Measurements from ENCODE around the gene KRT6B.

The KRT6B gene

GRCh38 chr12:52404951-52405350 lies 47.0 kb downstream of the KRT6B start:
- Histone ChIP-seq H3K79me2 (ENCODE audit: control insufficient read depth, insufficient read depth, low read length) (no peaks in the 10 kb centered on the region), H2BK15ac (replicated peaks; ENCODE audit: low read depth) (no peak overlapping the region), H3K27ac (ENCODE audit: low read depth, low read length) (no peak overlapping the region), H3K4me1 (ENCODE audit: control insufficient read depth, low read depth, low read length) (no peaks in the 10 kb centered on the region), H3K36me3 (ENCODE audit: control insufficient read depth, insufficient read depth, low read length) (no peaks in the 10 kb centered on the region), H3K4me3 (ENCODE audit: low read length) (no peak overlapping the region), H3K9ac (ENCODE audit: low read length) (no peak overlapping the region), H3K4me2 (ENCODE audit: low read length) (no peak overlapping the region), H3K23ac (ENCODE audit: low read length) (no peak overlapping the region), H3K79me1 (ENCODE audit: low read length) (no peaks in the 10 kb centered on the region), H3K56ac (ENCODE audit: low read length) (no peak overlapping the region), H4K8ac (ENCODE audit: low read depth, low read length) (no peak overlapping the region), H4K5ac (ENCODE audit: low read length) (no peak overlapping the region), H3K27me3 (ENCODE audit: insufficient read depth, low read length, poor library complexity) (no peaks in the 10 kb centered on the region), H2BK5ac (ENCODE audit: low read length) (no peak overlapping the region), H2BK120ac (ENCODE audit: low read depth, low read length) (no peak overlapping the region), H2AK5ac (ENCODE audit: low read length) (no peak overlapping the region), H3K4ac (ENCODE audit: low read depth, low read length) (no peak overlapping the region), H3K18ac (ENCODE audit: low read length) (no peak overlapping the region)
- no CpG with 5 or more reads among the region's 3 CpGs for WGBS (ENCODE audit: extremely low coverage, insufficient coverage, low lambda C conversion rate)
- no peak for DNase-seq

GRCh38 chr12:52403561-52403960 lies 48.4 kb downstream of the KRT6B start:
- DNase-seq = no peak
- H3K79me2 ChIP-seq (ENCODE audit: control insufficient read depth, insufficient read depth, low read length) = no peaks in the 10 kb centered on the region
- H3K27me3 ChIP-seq (ENCODE audit: insufficient read depth, low read length, poor library complexity) = no peaks in the 10 kb centered on the region
- H3K4me2 ChIP-seq (ENCODE audit: low read length) = no peak overlapping the region
- H2BK15ac ChIP-seq (replicated peaks; ENCODE audit: low read depth) = no peak overlapping the region
- no peak overlapping the region for H2AK5ac ChIP-seq (ENCODE audit: low read length)
- no peaks in the 10 kb centered on the region for H3K4me1 ChIP-seq (ENCODE audit: control insufficient read depth, low read depth, low read length)
- no peak overlapping the region for H3K23ac ChIP-seq (ENCODE audit: low read length)
- H3K4ac ChIP-seq (ENCODE audit: low read depth, low read length) = no peak overlapping the region
- H3K4me3 ChIP-seq (ENCODE audit: low read length) = no peak overlapping the region
- no CpG with 5 or more reads among the region's 9 CpGs for WGBS (ENCODE audit: extremely low coverage, insufficient coverage, low lambda C conversion rate)
- H4K8ac ChIP-seq (ENCODE audit: low read depth, low read length) = no peak overlapping the region
- H3K9ac ChIP-seq (ENCODE audit: low read length) = no peak overlapping the region
- no peak overlapping the region for H4K5ac ChIP-seq (ENCODE audit: low read length)
- H3K56ac ChIP-seq (ENCODE audit: low read length) = no peak overlapping the region
- H3K27ac ChIP-seq (ENCODE audit: low read depth, low read length) = no peak overlapping the region
- H2BK5ac ChIP-seq (ENCODE audit: low read length) = no peak overlapping the region
- H3K18ac ChIP-seq (ENCODE audit: low read length) = no peak overlapping the region
- H2BK120ac ChIP-seq (ENCODE audit: low read depth, low read length) = no peak overlapping the region
- H3K79me1 ChIP-seq (ENCODE audit: low read length) = no peaks in the 10 kb centered on the region
- H3K36me3 ChIP-seq (ENCODE audit: control insufficient read depth, insufficient read depth, low read length) = no peaks in the 10 kb centered on the region

- no peak overlapping the region for H4K5ac ChIP-seq (ENCODE audit: low read length)
- no peak overlapping the region for H4K8ac ChIP-seq (ENCODE audit: low read depth, low read length)
- H3K4me2 ChIP-seq (ENCODE audit: low read length) = no peak overlapping the region
- H3K18ac ChIP-seq (ENCODE audit: low read length) = no peak overlapping the region
- no peaks in the 10 kb centered on the region for H3K79me2 ChIP-seq (ENCODE audit: control insufficient read depth, insufficient read depth, low read length)
- H3K4ac ChIP-seq (ENCODE audit: low read depth, low read length) = no peak overlapping the region
- DNase-seq = peak; percentile 54
- no peak overlapping the region for H2BK5ac ChIP-seq (ENCODE audit: low read length)
- H2AK5ac ChIP-seq (ENCODE audit: low read length) = no peak overlapping the region
- no peak overlapping the region for H2BK15ac ChIP-seq (replicated peaks; ENCODE audit: low read depth)
- H3K36me3 ChIP-seq (ENCODE audit: control insufficient read depth, insufficient read depth, low read length) = no peaks in the 10 kb centered on the region
- no CpG with 5 or more reads among the region's 3 CpGs for WGBS (ENCODE audit: extremely low coverage, insufficient coverage, low lambda C conversion rate)
- H3K9ac ChIP-seq (ENCODE audit: low read length) = no peak overlapping the region
- no peaks in the 10 kb centered on the region for H3K27me3 ChIP-seq (ENCODE audit: insufficient read depth, low read length, poor library complexity)
- no peak overlapping the region for H2BK120ac ChIP-seq (ENCODE audit: low read depth, low read length)
- no peaks in the 10 kb centered on the region for H3K79me1 ChIP-seq (ENCODE audit: low read length)
- no peak overlapping the region for H3K23ac ChIP-seq (ENCODE audit: low read length)
- H3K4me3 ChIP-seq (ENCODE audit: low read length) = no peak overlapping the region
- H3K4me1 ChIP-seq (ENCODE audit: control insufficient read depth, low read depth, low read length) = no peaks in the 10 kb centered on the region
- no peak overlapping the region for H3K56ac ChIP-seq (ENCODE audit: low read length)
- no peak overlapping the region for H3K27ac ChIP-seq (ENCODE audit: low read depth, low read length)
Measured at GRCh38 chr12:52402873-52403540, 48.9 kb downstream of the KRT6B start.

- Histone ChIP-seq H3K9ac (ENCODE audit: low read length) (no peak overlapping the region), H3K4me3 (ENCODE audit: low read length) (no peak overlapping the region), H3K27me3 (ENCODE audit: insufficient read depth, low read length, poor library complexity) (no peaks in the 10 kb centered on the region), H2BK15ac (replicated peaks; ENCODE audit: low read depth) (no peak overlapping the region), H4K8ac (ENCODE audit: low read depth, low read length) (no peak overlapping the region), H3K27ac (ENCODE audit: low read depth, low read length) (no peak overlapping the region), H3K18ac (ENCODE audit: low read length) (no peak overlapping the region), H3K4ac (ENCODE audit: low read depth, low read length) (no peak overlapping the region), H3K56ac (ENCODE audit: low read length) (no peak overlapping the region), H2BK120ac (ENCODE audit: low read depth, low read length) (no peak overlapping the region), H4K5ac (ENCODE audit: low read length) (no peak overlapping the region), H3K4me2 (ENCODE audit: low read length) (no peak overlapping the region), H3K79me1 (ENCODE audit: low read length) (no peaks in the 10 kb centered on the region), H3K4me1 (ENCODE audit: control insufficient read depth, low read depth, low read length) (no peaks in the 10 kb centered on the region), H3K36me3 (ENCODE audit: control insufficient read depth, insufficient read depth, low read length) (no peaks in the 10 kb centered on the region), H2AK5ac (ENCODE audit: low read length) (no peak overlapping the region), H3K23ac (ENCODE audit: low read length) (no peak overlapping the region), H2BK5ac (ENCODE audit: low read length) (no peak overlapping the region), H3K79me2 (ENCODE audit: control insufficient read depth, insufficient read depth, low read length) (no peaks in the 10 kb centered on the region)
- no peak for DNase-seq
- WGBS (ENCODE audit: extremely low coverage, insufficient coverage, low lambda C conversion rate) = no CpG with 5 or more reads among the region's 2 CpGs
Measured at GRCh38 chr12:52402377-52402776, 49.6 kb downstream of the KRT6B start.

DNA sequence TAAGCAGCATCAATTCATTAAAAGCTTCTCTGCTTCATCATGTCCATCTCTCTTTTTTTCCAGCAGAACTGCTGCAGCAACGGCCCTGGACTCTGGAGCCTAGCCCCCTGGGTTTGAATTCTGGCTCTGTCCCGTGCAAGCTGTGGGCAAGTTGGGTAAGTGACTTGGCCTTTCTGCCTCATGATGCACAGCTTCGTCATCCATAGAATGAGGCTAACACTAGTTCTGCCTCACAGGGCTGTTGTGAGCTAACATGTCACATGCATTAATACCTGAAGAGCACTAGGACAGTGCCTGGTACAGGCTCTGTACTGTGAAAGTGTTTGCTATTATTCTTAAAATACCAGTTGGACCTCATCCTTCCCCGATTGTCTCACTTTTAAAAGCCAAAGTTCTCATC lies 50.0 kb downstream of the KRT6B start:
- Histone ChIP-seq H3K79me1 (ENCODE audit: low read length) (no peaks in the 10 kb centered on the region), H3K4ac (ENCODE audit: low read depth, low read length) (no peak overlapping the region), H4K8ac (ENCODE audit: low read depth, low read length) (no peak overlapping the region), H3K56ac (ENCODE audit: low read length) (no peak overlapping the region), H2BK5ac (ENCODE audit: low read length) (no peak overlapping the region), H3K4me2 (ENCODE audit: low read length) (no peak overlapping the region), H3K23ac (ENCODE audit: low read length) (no peak overlapping the region), H3K4me3 (ENCODE audit: low read length) (no peak overlapping the region), H3K18ac (ENCODE audit: low read length) (no peak overlapping the region), H3K9ac (ENCODE audit: low read length) (no peak overlapping the region), H3K27ac (ENCODE audit: low read depth, low read length) (no peak overlapping the region), H2BK120ac (ENCODE audit: low read depth, low read length) (no peak overlapping the region), H3K36me3 (ENCODE audit: control insufficient read depth, insufficient read depth, low read length) (no peaks in the 10 kb centered on the region), H3K4me1 (ENCODE audit: control insufficient read depth, low read depth, low read length) (no peaks in the 10 kb centered on the region), H3K79me2 (ENCODE audit: control insufficient read depth, insufficient read depth, low read length) (no peaks in the 10 kb centered on the region), H2AK5ac (ENCODE audit: low read length) (no peak overlapping the region), H4K5ac (ENCODE audit: low read length) (no peak overlapping the region), H3K27me3 (ENCODE audit: insufficient read depth, low read length, poor library complexity) (no peaks in the 10 kb centered on the region), H2BK15ac (replicated peaks; ENCODE audit: low read depth) (no peak overlapping the region)
- WGBS (ENCODE audit: extremely low coverage, insufficient coverage, low lambda C conversion rate) = no CpG with 5 or more reads among the region's 4 CpGs
- no peak for DNase-seq

DNA sequence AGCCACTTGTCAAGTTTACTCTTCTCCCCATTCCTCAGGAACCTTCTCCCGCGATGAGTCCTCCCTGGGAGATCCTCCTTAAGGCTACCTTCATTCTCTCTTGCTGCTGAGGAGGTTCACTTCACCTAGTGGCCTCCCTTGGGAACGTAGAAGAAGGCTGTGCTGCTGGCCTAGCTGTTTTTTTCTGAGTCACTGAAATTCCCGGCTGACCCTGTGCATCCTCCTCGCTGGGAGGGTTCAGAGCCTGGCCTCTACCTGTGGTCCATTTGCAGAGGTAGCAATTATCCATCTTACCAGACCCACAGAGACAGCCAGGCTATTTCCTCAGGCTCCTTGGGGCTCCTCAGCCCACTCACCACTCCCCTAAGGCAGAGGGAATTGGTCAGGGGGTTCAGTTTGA lies 50.4 kb downstream of the KRT6B start:
- no peak overlapping the region for H3K18ac ChIP-seq (ENCODE audit: low read length)
- no peak overlapping the region for H3K23ac ChIP-seq (ENCODE audit: low read length)
- WGBS (ENCODE audit: extremely low coverage, insufficient coverage, low lambda C conversion rate) = no CpG with 5 or more reads among the region's 5 CpGs

More for the DNA sequence above, 50.4 kb downstream of the KRT6B start:
- H2BK5ac ChIP-seq (ENCODE audit: low read length) = no peak overlapping the region
- no peak overlapping the region for H2AK5ac ChIP-seq (ENCODE audit: low read length)
- no peaks in the 10 kb centered on the region for H3K79me2 ChIP-seq (ENCODE audit: control insufficient read depth, insufficient read depth, low read length)
- no peak overlapping the region for H4K8ac ChIP-seq (ENCODE audit: low read depth, low read length)
- peak; percentile 5 for DNase-seq
- no peaks in the 10 kb centered on the region for H3K4me1 ChIP-seq (ENCODE audit: control insufficient read depth, low read depth, low read length)
- H4K5ac ChIP-seq (ENCODE audit: low read length) = no peak overlapping the region
- H3K79me1 ChIP-seq (ENCODE audit: low read length) = no peaks in the 10 kb centered on the region
- H3K4ac ChIP-seq (ENCODE audit: low read depth, low read length) = no peak overlapping the region
- H3K56ac ChIP-seq (ENCODE audit: low read length) = no peak overlapping the region
- no peaks in the 10 kb centered on the region for H3K27me3 ChIP-seq (ENCODE audit: insufficient read depth, low read length, poor library complexity)
- no peak overlapping the region for H3K27ac ChIP-seq (ENCODE audit: low read depth, low read length)
- no peak overlapping the region for H2BK120ac ChIP-seq (ENCODE audit: low read depth, low read length)
- no peak overlapping the region for H3K4me2 ChIP-seq (ENCODE audit: low read length)
- no peak overlapping the region for H3K4me3 ChIP-seq (ENCODE audit: low read length)
- H2BK15ac ChIP-seq (replicated peaks; ENCODE audit: low read depth) = no peak overlapping the region
- no peaks in the 10 kb centered on the region for H3K36me3 ChIP-seq (ENCODE audit: control insufficient read depth, insufficient read depth, low read length)
- no peak overlapping the region for H3K9ac ChIP-seq (ENCODE audit: low read length)

All from mesendoderm (in vitro differentiated cells).